GM23338 (cell line): ENCODE results near the gene TREML4. TPM values are rescaled to one million over a fixed set of nuclear protein-coding genes. Genes with fewer than 3 reads are reported as not detected.

Experiments used
- ATAC-seq: fragments of 200-7000 bp; cut with Tn5 transposase; 3 replicates; pipeline ENCODE4 v1.9.1; 2020
- DNase-seq: peaks from one replicate; pipeline ENCODE4 v3.0.0-alpha.2; 2015; ENCODE audit warnings: low spot score
- H2AFZ ChIP-seq: fragments of 200-600 bp; sonication (generic); 2 replicates; pipeline ENCODE4 v1.8.0; 2016; ENCODE audit warnings: antibody characterized with exemption, mild to moderate bottlenecking, moderate library complexity
- H3F3A ChIP-seq: fragments of 200-600 bp; sonication (generic); replicated peaks from 2 replicates; pipeline ENCODE4 v1.8.0; 2017; ENCODE audit warnings: antibody characterized with exemption, mixed run types, low read depth
- H3K27ac ChIP-seq: fragments of 200-600 bp; sonication (generic); 2 replicates; pipeline ENCODE4 v1.6.1; 2016; ENCODE audit warnings: low read depth
- H3K27me3 ChIP-seq: fragments of 200-600 bp; sonication (generic); 2 replicates; pipeline ENCODE4 v1.8.0; 2016; ENCODE audit warnings: mild to moderate bottlenecking, mixed run types, moderate library complexity; ENCODE audit not compliant: insufficient read depth
- H3K36me3 ChIP-seq: fragments of 200-600 bp; sonication (generic); 2 replicates; pipeline ENCODE4 v1.8.0; 2016; ENCODE audit warnings: mild to moderate bottlenecking; ENCODE audit not compliant: insufficient read depth
- H3K4me1 ChIP-seq: fragments of 200-600 bp; sonication (generic); 2 replicates; pipeline ENCODE4 v1.8.0; 2016; ENCODE audit warnings: mild to moderate bottlenecking, moderate library complexity; ENCODE audit not compliant: insufficient read depth
- H3K4me2 ChIP-seq: fragments of 200-600 bp; sonication (generic); 2 replicates; pipeline ENCODE4 v1.7.1; 2017; ENCODE audit warnings: mixed run types
- H3K4me3 ChIP-seq: fragments of 200-600 bp; sonication (generic); 2 replicates; pipeline ENCODE4 v1.6.1; 2016; ENCODE audit warnings: mixed run types
- H3K79me2 ChIP-seq: fragments of 200-600 bp; sonication (generic); replicated peaks from 2 replicates; pipeline ENCODE4 v1.8.0; 2017; ENCODE audit warnings: mild to moderate bottlenecking; ENCODE audit not compliant: insufficient read depth
- H3K9me2 ChIP-seq: fragments of 200-600 bp; sonication (generic); 2 replicates; pipeline ENCODE4 v1.8.0; 2017; ENCODE audit not compliant: insufficient read depth
- H4K20me1 ChIP-seq: fragments of 200-600 bp; sonication (generic); replicated peaks from 2 replicates; pipeline ENCODE4 v1.8.0; 2017; ENCODE audit warnings: mild to moderate bottlenecking; ENCODE audit not compliant: insufficient read depth
- H3K27ac Mint-ChIP-seq: 2 replicates; pipeline ENCODE4 v1.8.0; 2020; ENCODE audit warnings: inconsistent platforms, mild to moderate bottlenecking, moderate library complexity, mixed read lengths
- H3K27me3 Mint-ChIP-seq: 3 replicates; pipeline ENCODE4 v1.8.0; 2022; ENCODE audit warnings: low read depth, mild to moderate bottlenecking, moderate library complexity, mixed read lengths, inconsistent platforms; ENCODE audit not compliant: insufficient read depth, poor library complexity
- H3K36me3 Mint-ChIP-seq: 3 replicates; pipeline ENCODE4 v1.8.0; 2021; ENCODE audit warnings: low read depth, mild to moderate bottlenecking, inconsistent platforms, moderate library complexity, mixed read lengths
- H3K4me1 Mint-ChIP-seq: 3 replicates; pipeline ENCODE4 v1.8.0; 2020; ENCODE audit warnings: mild to moderate bottlenecking, inconsistent platforms, mixed read lengths
- H3K4me3 Mint-ChIP-seq: 3 replicates; pipeline ENCODE4 v1.8.0; 2021; ENCODE audit warnings: moderate library complexity, mild to moderate bottlenecking, inconsistent platforms, mixed read lengths
- H3K9me3 Mint-ChIP-seq: 3 replicates; pipeline ENCODE4 v1.8.0; 2020; ENCODE audit warnings: moderate library complexity, mild to moderate bottlenecking, inconsistent platforms, mixed read lengths
- CREB1 ChIP-seq: fragments of 250-450 bp; sonication (Bioruptor Pico); IDR thresholded peaks from 2 replicates; pipeline ENCODE4 v1.5.0; 2020; ENCODE audit warnings: low read depth, mild to moderate bottlenecking, moderate library complexity
- EZH2 ChIP-seq: fragments of 200-600 bp; sonication (generic); IDR thresholded peaks from one replicate; pipeline ENCODE4 v1.8.0; 2017; ENCODE audit warnings: antibody characterized with exemption, mild to moderate bottlenecking, low read depth; ENCODE audit not compliant: unreplicated experiment
- NANOG ChIP-seq: IDR thresholded peaks from 2 replicates; pipeline ENCODE4 v1.6.1; 2016; ENCODE audit warnings: antibody characterized with exemption, borderline replicate concordance
- REST ChIP-seq: IDR thresholded peaks from one replicate; pipeline ENCODE4 v1.6.1; 2018; ENCODE audit warnings: antibody characterized with exemption; ENCODE audit not compliant: unreplicated experiment
- ZNF114 ChIP-seq: fragments of 250-450 bp; sonication (Bioruptor Pico); IDR thresholded peaks from 2 replicates; pipeline ENCODE4 v1.5.0; 2020; ENCODE audit warnings: mild to moderate bottlenecking, moderate library complexity
- ZNF331 ChIP-seq: fragments of 250-450 bp; sonication (Bioruptor Pico); IDR thresholded peaks from 2 replicates; pipeline ENCODE4 v1.5.0; 2020; ENCODE audit warnings: low read depth, mild to moderate bottlenecking, moderate library complexity
- polyA plus RNA-seq: library from polyadenylated mRNA; unstranded; fragments of >200 nt; fragmentation: Nextera tagmentation; extraction: Ambion mirVana; gene quantifications from 2 replicates; pipeline ENCODE4 v1.2.1, GENCODE V29; 2016
- total RNA-seq: library from RNA; depleted of rRNA; stranded (reverse); fragments of >200 nt; shearing (Covaris generic); gene quantifications from 2 replicates; pipeline ENCODE4 v1.2.3, GENCODE V29; 2014
- TF ChIP-seq, protein P1 (sequence below): fragments of 250-450 bp; sonication (Bioruptor Pico); IDR thresholded peaks from 2 replicates; pipeline ENCODE4 v1.5.0; 2020; ENCODE audit warnings: mild to moderate bottlenecking, moderate library complexity
- TF ChIP-seq, protein P2 (sequence below), 2 experiments: fragments of 200-600 bp in 1 of 2; sonication (generic) in 1 of 2; conservative IDR thresholded peaks; 2 replicates each; pipeline versions ENCODE4 v1.5.1 to v1.6.1; 2016 to 2017; ENCODE audit warnings: antibody characterized with exemption in 2 of 2, low read depth in 2 of 2, mild to moderate bottlenecking in 2 of 2, moderate library complexity in 1 of 2

TREML4 gene
- total and polyA plus RNA-seq, 2 experiments from 2014 or later: not detected

DNA sequence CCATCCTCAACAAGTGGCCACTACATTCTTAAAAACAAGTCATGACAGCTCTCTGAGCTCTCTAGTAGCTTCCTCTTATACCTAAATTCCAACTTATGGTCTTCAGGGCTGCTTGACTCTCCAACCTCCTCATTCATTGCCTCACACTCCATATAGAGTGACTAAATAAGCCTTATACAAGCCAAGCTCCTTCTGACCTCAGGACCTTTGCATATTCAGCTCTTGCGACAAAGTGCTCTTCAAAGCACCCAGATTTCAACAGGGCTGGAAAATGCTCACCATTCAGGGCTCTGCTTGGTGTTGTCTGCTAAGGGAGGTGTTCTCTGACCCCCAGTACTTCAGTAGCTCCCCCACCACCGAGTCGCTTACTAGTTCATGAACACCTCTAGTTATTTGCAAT, 30.9 kb upstream of the TREML4 start:
- H3K36me3 Mint-ChIP-seq: no peaks in the 10 kb centered on the region
- no peaks in the 10 kb centered on the region for H3K9me2 ChIP-seq
- no peaks in the 10 kb centered on the region for H3K36me3 ChIP-seq
- H3K9me3 Mint-ChIP-seq: no peaks in the 10 kb centered on the region; the same call in 1 of the 3 replicates
- no peaks in the 10 kb centered on the region for H3K27me3 ChIP-seq
- no peak overlapping the region for H3K27ac Mint-ChIP-seq
- H3K79me2 ChIP-seq: no peaks in the 10 kb centered on the region
- H3K4me3 Mint-ChIP-seq: no peak overlapping the region
- no peak overlapping the region for H3K27ac ChIP-seq
- H4K20me1 ChIP-seq: no peaks in the 10 kb centered on the region
- H3K4me1 Mint-ChIP-seq: peaks cover 22% of the 10 kb centered on the region
- TF ChIP-seq EZH2 (no peak), REST (no peak), ZNF114 (CRISPR knock-in tag) (no peak), ZNF331 (CRISPR knock-in tag) (no peak), CREB1 (CRISPR knock-in tag) (no peak), NANOG (no peak)
- TF ChIP-seq, protein P1, sequence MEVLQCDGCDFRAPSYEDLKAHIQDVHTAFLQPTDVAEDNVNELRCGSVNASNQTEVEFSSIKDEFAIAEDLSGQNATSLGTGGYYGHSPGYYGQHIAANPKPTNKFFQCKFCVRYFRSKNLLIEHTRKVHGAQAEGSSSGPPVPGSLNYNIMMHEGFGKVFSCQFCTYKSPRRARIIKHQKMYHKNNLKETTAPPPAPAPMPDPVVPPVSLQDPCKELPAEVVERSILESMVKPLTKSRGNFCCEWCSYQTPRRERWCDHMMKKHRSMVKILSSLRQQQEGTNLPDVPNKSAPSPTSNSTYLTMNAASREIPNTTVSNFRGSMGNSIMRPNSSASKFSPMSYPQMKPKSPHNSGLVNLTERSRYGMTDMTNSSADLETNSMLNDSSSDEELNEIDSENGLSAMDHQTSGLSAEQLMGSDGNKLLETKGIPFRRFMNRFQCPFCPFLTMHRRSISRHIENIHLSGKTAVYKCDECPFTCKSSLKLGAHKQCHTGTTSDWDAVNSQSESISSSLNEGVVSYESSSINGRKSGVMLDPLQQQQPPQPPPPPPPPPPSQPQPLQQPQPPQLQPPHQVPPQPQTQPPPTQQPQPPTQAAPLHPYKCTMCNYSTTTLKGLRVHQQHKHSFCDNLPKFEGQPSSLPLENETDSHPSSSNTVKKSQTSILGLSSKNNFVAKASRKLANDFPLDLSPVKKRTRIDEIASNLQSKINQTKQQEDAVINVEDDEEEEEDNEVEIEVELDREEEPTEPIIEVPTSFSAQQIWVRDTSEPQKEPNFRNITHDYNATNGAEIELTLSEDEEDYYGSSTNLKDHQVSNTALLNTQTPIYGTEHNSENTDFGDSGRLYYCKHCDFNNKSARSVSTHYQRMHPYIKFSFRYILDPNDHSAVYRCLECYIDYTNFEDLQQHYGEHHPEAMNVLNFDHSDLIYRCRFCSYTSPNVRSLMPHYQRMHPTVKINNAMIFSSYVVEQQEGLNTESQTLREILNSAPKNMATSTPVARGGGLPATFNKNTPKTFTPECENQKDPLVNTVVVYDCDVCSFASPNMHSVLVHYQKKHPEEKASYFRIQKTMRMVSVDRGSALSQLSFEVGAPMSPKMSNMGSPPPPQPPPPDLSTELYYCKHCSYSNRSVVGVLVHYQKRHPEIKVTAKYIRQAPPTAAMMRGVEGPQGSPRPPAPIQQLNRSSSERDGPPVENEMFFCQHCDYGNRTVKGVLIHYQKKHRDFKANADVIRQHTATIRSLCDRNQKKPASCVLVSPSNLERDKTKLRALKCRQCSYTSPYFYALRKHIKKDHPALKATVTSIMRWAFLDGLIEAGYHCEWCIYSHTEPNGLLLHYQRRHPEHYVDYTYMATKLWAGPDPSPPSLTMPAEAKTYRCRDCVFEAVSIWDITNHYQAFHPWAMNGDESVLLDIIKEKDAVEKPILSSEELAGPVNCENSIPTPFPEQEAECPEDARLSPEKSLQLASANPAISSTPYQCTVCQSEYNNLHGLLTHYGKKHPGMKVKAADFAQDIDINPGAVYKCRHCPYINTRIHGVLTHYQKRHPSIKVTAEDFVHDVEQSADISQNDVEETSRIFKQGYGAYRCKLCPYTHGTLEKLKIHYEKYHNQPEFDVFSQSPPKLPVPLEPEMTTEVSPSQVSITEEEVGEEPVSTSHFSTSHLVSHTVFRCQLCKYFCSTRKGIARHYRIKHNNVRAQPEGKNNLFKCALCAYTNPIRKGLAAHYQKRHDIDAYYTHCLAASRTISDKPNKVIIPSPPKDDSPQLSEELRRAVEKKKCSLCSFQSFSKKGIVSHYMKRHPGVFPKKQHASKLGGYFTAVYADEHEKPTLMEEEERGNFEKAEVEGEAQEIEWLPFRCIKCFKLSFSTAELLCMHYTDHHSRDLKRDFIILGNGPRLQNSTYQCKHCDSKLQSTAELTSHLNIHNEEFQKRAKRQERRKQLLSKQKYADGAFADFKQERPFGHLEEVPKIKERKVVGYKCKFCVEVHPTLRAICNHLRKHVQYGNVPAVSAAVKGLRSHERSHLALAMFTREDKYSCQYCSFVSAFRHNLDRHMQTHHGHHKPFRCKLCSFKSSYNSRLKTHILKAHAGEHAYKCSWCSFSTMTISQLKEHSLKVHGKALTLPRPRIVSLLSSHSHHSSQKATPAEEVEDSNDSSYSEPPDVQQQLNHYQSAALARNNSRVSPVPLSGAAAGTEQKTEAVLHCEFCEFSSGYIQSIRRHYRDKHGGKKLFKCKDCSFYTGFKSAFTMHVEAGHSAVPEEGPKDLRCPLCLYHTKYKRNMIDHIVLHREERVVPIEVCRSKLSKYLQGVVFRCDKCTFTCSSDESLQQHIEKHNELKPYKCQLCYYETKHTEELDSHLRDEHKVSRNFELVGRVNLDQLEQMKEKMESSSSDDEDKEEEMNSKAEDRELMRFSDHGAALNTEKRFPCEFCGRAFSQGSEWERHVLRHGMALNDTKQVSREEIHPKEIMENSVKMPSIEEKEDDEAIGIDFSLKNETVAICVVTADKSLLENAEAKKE (CRISPR knock-in tag): no peak
- TF ChIP-seq, protein P2, sequence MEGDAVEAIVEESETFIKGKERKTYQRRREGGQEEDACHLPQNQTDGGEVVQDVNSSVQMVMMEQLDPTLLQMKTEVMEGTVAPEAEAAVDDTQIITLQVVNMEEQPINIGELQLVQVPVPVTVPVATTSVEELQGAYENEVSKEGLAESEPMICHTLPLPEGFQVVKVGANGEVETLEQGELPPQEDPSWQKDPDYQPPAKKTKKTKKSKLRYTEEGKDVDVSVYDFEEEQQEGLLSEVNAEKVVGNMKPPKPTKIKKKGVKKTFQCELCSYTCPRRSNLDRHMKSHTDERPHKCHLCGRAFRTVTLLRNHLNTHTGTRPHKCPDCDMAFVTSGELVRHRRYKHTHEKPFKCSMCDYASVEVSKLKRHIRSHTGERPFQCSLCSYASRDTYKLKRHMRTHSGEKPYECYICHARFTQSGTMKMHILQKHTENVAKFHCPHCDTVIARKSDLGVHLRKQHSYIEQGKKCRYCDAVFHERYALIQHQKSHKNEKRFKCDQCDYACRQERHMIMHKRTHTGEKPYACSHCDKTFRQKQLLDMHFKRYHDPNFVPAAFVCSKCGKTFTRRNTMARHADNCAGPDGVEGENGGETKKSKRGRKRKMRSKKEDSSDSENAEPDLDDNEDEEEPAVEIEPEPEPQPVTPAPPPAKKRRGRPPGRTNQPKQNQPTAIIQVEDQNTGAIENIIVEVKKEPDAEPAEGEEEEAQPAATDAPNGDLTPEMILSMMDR (conservative IDR thresholded peaks at IDR 0.05; ENCODE audit: low read depth in 2 of 2): no peak
- no peak overlapping the region for H3K4me3 ChIP-seq
- H3K4me1 ChIP-seq: peaks cover 13% of the 10 kb centered on the region; the same call in 1 of the 2 replicates
- no peak overlapping the region for H2AFZ ChIP-seq
- peaks cover 7% of the 10 kb centered on the region for H3K27me3 Mint-ChIP-seq
- H3K4me2 ChIP-seq: no peak overlapping the region
- H3F3A ChIP-seq: no peaks in the 10 kb centered on the region
- ATAC-seq (no peak), DNase-seq (no peak)
